Raji (cell line): ENCODE data around the gene CLIP2.

Experiments
- POLR2A ChIP-seq: IDR thresholded peaks from 2 replicates; pipeline ENCODE4 v1.6.1; 2011; ENCODE audit warnings: low read depth, low read length, control low read depth; ENCODE audit not compliant: insufficient read depth

CLIP2 gene

DNA sequence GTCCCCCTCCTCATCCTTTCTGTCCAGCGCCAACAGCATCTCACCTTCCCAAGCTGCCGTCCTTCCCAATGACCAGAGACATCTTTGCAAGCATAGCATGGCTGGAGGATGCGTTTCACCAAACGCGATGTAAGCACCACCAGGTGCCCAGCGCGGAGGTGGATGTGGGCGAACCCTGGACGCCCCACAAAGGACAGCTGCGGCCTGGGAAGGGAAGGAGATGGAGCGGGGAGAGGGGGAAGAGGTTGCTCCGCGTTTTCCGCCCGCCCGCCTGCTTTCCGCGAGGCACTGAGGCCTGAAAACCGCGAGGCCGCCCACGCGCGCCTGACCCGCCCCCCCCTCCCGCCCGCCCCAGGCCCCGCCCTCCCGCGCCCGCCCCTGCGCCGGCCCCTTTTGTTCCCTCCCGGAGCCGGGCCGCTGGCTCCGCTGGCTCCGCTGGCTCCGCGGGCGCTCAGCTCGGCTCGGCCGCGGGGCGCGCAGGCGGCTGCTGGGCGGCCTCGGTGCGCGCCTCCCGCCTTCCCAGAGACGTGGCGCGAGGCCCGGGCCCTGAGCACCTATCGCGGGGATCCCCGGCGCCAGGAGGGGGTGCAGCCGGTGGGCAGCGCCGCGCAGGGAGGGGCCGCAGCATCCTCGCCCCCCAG, at the start of gene CLIP2:
Gene CLIP2, plus strand, starts transcription at position 390 of the 641 bp plus-strand sequence. CDS start 28,140 bp downstream, outside the sequence.
- TF ChIP-seq POLR2A = peak; percentile 42; the same call in 1 of the 2 replicates

DNA sequence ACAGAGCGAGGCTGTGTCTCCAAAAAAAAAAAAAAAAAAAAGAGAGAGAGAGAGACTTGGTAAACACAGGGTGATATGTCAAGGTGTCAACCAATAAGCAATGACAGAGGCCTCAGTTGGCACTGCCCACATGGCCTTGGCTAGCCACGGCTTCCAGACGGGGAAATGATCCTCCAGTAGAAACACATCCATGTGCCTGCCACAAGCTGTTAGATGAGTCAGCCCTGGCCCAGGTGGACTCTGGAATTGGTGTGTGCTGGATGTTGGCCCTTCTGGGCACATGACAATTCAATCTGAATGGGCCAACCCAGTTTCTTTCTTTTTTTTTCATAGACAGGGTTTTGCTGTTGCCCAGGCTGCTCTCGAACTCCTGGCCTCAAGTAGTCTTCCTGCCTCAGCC, 48.7 kb upstream of the CLIP2 start:
- TF ChIP-seq POLR2A = no peak

- TF ChIP-seq POLR2A = no peak
Measured at GRCh38 chr7:74242122-74242443, 47.1 kb upstream of the CLIP2 start.

DNA sequence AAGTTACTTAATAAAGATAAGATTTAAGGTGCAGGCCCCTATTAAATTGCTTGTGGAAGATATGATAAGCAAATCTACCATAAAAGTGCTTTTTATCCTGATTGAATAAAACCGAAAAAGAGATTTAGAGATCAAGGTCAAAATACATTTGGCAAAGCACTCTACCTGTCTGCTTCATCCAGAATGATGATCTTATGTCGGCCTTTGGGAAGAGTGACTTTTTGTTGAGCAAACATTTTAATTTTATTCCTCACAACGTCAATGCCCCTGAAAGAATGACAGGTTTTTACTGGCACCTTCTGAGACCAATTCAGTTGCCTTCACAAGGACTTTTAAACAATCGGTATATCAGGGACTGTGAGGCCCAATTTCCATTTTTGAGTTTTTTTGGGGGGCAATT, 42.7 kb upstream of the CLIP2 start:
- TF ChIP-seq POLR2A = no peak

GRCh38 chr7:74248156-74248555, 41.1 kb upstream of the CLIP2 start:
- no peak for TF ChIP-seq POLR2A

- no peak for TF ChIP-seq POLR2A
Measured at GRCh38 chr7:74252893-74253292, 36.3 kb upstream of the CLIP2 start.

- no peak for TF ChIP-seq POLR2A
Measured at GRCh38 chr7:74253331-74253730, 35.9 kb upstream of the CLIP2 start.

DNA sequence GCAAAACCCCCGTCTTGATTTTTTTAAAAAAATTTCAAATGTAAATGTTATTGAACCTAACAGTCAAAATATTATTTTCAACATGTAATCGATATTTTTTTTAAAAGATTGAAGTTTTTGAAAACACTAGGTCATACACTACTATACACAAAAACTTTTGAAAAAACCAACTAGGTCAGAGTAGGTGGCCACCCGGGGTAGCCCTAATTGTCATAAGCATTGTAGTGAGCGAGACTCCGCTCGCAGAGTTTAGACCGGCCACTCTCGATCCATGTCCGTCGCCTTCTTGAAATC, 35.4 kb upstream of the CLIP2 start:
- no peak for TF ChIP-seq POLR2A

GRCh38 chr7:74254129-74254857, 34.9 kb upstream of the CLIP2 start, which contains the start of gene RFC2:
Gene RFC2 (minus strand): TSS chr7:74254399. CDS start chr7:74254383, 16 bp downstream.
- peak; percentile 79 for TF ChIP-seq POLR2A

- TF ChIP-seq POLR2A = no peak
Measured at GRCh38 chr7:74254858-74255379, 34.3 kb upstream of the CLIP2 start.

- no peak for TF ChIP-seq POLR2A
Measured at GRCh38 chr7:74256491-74257408, 32.5 kb upstream of the CLIP2 start.

DNA sequence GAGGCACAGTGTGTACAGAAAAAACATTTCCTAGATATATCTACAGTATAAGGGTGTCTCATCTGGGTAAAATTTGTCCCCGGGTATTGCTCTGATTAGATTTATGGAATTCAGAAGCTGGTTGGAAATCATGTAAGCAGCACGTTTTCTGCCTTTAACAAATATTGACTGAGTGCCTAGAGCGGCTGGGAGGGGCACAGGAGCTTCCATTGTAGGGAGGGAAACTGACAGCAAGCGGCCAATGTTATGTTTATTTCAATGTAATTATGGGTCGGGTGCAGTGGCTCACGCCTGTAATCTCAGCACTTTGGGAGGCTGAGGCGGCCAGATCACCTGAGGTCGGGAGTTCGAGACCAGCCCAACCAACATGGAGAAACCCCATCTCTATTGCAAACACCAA, 30.6 kb upstream of the CLIP2 start:
- no peak for TF ChIP-seq POLR2A

- TF ChIP-seq POLR2A = no peak
Measured at GRCh38 chr7:74262639-74263398, 26.4 kb upstream of the CLIP2 start.

DNA sequence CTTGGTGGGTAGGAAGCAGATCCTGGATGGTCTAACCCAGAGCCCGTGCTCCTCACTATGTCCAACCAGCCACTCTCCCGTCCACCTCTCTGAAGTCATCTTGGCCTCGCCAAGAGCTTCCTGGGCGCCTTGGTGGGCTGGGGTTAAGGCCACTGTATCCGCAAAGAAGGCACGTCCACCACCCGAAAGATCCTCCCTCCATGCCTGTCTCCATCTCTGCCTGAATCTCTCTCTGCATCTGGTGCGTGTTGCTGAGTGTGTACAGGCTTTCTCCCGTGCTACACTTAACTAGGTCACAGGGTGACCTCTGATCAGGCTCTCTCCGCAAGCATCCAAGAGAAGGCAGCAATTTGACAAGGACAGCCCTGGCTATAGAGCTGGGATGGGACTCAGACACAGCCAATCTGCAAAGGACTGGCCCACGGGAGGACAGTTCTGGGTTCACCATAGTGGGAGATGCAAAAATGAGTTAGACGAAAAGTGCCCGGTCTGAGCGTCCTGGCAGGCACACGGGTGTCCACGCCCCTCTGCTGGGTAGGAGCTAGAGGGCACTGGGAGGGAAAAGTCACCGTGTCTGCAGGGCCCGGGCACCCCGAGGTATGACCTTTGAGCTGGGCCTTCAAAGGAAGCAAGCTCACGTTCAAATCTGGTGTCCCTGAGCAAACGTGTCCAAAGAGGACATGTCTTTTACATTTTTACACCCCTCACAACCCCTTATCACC, 25.6 kb upstream of the CLIP2 start:
- TF ChIP-seq POLR2A = no peak
